Hypothalamus (tissue), 51 donors: Measurements from ENCODE around the gene ADISSP.
"Not testable (repeated sequence)": the region's sequence is repeated elsewhere in the genome, so short reads cannot be mapped to it uniquely, and the experiment has no call there.

Experiments used
- DNase-seq, 51 donors: peaks; one replicate each; lab custom pipeline; 2025; lab: John Stamatoyannopoulos, UW

Gene ADISSP

DNA sequence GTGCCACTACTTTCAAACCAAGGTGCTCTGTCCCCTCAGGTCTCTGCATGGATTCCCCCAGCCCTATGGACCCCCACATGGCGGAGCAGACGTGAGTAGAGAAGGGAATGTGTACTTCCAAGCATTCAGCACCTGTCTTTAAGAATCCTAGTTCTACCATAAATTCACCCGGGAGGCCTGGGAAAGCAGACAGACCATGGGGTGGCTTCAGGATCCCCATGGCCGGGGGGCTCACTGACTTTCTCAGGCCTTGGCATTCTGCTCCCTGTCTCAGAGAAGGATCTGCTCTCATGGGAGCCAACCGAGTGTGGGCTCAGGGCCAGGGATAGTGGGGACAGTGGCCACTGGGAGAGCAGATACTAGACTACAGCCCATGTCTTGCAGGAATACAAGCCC lies 30.8 kb upstream of the ADISSP start:
- DNase-seq, result peak in 12 of 51 donors; percentile 15 to 46 (median 20)

- DNase-seq, result no peak
Observed at GRCh38 chr20:3797592-3798372, 30.2 kb upstream of the ADISSP start.

DNA sequence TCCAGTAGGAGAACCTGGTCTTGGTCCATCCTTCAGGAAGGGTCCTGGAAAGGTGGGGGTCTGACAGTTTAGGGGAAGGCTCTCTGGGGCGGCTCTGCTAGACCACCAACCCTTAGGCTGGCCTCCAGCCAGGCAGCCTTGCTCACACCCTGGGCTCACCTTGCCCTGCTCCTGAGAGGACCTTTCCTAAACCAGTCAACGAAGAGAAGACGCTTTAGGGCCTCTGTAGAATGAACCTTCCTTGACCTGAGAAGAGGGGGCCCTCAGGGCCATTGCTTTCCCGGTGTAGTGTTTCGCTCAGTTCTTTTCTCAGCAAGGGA lies 29.6 kb upstream of the ADISSP start:
- DNase-seq, result no peak

GRCh38 chr20:3796477-3797225 lies 29.1 kb upstream of the ADISSP start:
- peak in 1 of 51 donors; percentile 55 for DNase-seq

DNA sequence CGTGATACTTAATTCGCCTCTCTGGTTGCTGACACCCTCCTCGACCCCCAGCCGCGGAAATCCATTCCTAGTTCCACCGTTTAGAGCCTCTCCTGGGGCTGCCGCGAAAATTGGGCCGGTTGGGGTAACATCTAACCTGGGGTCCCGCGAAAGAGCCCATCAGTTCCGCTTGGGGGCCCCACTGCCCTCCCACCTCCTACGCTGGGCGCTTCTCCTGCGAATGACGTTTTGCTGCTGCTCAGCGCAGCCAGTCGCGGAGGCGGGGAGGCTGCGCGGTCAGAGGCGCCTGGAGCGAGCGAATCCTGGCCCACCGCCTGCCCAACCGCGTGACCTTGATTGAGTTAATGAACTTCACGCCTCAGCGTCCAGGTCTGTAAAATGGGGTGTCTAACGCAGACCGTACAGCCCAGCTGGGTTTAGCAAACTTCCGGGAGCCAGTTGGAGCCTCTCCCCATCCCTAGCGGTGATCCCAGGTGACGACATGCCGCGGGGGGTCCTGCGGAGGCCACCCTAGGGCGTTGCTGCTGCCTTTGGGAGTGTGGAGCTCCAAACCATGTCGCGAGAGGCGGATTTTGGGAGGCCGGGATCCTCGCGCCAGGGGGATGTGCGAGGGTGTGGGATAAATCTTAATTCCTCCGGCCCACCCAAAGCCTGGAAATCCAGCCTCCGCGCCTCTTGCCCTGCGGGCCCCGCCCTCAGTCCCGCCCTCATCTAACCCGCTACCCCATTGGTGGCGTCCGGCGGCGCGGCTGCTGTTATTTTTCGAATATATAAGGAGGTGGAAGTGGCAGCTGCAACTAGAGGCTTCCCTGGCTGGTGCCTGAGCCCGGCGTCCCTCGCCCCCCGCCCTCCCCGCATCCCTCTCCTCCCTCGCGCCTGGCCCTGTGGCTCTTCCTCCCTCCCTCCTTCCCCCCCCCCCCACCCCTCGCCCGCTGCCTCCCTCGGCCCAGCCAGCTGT lies 28.2 kb upstream of the ADISSP start, which contains the start of gene CDC25B:
TSS of gene CDC25B (plus strand) at position 800 of the 958 bp plus-strand sequence. CDS start 222 bp downstream, outside the sequence.
- peak; percentile 54 to 96 (median 90) for DNase-seq

DNA sequence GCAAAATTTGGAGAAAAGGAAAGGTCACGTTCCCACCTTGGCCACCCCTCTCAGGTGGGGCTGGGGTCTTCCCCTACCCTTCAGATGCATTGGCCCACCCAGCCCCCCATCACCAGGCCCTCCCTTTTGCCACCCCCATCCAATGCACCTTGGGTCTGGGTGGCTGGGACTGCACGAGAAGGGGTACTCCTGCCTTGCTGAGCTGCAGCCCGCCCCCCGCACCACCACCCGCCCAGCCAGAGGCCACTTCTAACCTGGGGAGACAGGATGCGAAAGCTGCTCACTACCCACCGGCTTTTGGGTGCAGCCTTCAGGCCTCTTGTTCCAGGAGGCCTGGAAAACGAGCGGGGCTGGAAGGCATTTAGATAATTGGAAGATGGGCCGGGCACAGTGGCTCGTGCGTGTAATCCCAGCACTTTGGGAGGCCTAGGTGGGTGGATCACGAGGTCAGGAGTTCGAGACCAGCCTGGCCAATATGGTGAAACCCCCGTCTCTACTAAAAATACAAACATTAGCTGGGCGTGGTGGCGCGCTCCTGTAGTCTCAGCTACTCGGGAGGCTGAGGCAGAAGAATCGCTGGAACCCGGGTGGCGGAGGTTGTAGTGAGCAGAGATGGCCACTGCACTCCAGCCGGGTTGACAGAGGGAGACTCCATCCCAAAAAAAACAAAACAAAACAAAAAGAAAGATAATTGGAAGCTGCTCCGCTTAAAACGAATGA lies 27.3 kb upstream of the ADISSP start:
- DNase-seq, result no peak

GRCh38 chr20:3794168-3794567 lies 26.6 kb upstream of the ADISSP start:
- not testable (repeated sequence) for DNase-seq

GRCh38 chr20:3789201-3789600 lies 21.6 kb upstream of the ADISSP start:
- DNase-seq, result not testable (repeated sequence)

GRCh38 chr20:3788685-3789155 lies 21.2 kb upstream of the ADISSP start:
- DNase-seq, result no peak

- no peak for DNase-seq
Observed at GRCh38 chr20:3787324-3788014, 19.9 kb upstream of the ADISSP start.

- peak in 50 of 51 donors; percentile 24 to 95 (median 80) for DNase-seq
Observed at GRCh38 chr20:3786665-3787323, 19.2 kb upstream of the ADISSP start, which contains the start of gene CENPB. CENPB (minus strand) TSS chr20:3786740; CDS start chr20:3786483, 257 bp downstream.

- DNase-seq, result peak in 22 of 51 donors; percentile 14 to 56 (median 30)
Observed at GRCh38 chr20:3786126-3786484, 18.6 kb upstream of the ADISSP start.

- no peak for DNase-seq
Observed at GRCh38 chr20:3785240-3786125, 17.9 kb upstream of the ADISSP start.

DNA sequence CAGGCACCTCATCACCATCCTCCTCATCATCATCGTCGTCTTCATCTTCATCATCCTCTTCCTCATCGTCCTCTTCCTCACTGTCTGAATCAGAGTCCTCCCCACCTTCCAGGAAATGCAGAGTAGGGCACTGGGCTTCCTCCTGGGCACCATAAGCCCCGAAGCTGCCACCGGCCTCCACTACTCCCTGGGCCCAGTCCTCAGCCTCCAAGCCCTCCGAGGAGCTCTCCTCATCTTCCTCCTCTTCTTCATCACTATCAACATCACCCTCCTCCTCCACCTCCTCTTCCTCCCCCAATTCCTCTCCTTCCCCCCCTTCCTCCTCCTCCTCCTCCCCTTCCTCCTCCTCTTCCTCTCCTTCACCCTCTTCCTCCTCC lies 17.3 kb upstream of the ADISSP start:
- no peak for DNase-seq

- no peak for DNase-seq
Observed at GRCh38 chr20:3784216-3784853, 16.8 kb upstream of the ADISSP start.

DNA sequence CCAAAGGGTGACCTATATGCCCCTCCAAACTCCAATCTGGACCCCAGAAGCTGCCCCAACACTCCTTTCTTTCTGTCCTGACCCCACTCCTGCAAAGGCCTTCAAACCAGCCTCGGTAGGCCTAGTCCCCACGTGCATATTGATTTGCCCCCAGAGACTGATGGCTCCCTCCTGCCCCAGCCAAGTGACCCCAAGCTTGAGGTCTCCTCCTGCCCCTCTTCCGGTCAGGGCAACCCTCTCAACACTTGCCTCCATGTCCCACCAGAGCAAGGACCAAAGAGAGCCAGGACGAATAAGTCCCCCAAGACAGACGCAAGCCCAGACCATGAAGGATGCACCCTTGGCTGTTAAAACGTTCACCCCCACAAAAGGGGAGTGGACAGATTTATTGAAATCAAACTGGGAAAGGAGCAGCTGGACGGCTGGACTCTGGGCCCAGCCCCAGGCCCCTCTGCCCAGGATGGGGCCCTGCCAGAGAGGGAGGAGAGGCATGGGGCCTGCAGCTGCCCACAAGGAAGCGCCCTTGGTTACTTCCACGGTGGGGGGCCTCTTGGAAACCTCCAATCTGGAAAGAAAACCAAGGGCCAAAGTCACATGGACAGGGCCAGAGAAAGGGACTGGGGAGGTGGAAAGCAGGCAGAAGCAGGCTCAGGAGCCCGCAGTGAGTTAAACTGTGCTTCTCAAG lies 16.1 kb upstream of the ADISSP start:
- DNase-seq, result peak in 2 of 51 donors; percentile 17 to 37

DNA sequence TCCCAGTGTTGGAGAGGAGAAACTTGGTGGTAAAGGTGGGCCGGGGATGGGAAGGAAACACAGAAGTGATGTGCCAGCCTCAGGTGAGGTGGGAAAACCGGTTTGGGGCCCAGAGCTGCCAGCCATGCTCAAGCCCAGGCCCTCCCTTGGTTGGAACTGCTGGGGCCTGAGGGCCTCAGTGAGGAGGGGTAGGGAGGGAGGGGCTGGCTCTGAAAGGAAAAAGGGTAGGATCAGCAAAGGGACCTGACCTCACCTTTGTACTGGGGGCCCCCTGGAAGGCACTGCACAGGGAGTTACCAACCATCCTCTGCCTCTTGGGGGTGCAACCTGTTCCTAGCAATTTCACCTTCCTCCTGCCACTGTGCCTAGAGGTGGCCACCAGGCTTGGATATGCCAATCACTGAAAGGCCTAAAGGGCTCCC lies 15.5 kb upstream of the ADISSP start:
- DNase-seq, result no peak
